Central memory CD8-positive, alpha-beta T cell (primary cell): Measurements from ENCODE around the gene FGF8.
A peak's percentile ranks its signal among the peaks of the same experiment; 100 is the strongest.

Experiments used
- ATAC-seq: fragments of 150-1000 bp; cut with Tn5 transposase; replicated peaks from 2 replicates; pipeline ENCODE4 v1.10.0; 2022; ENCODE audit warnings: mild to moderate bottlenecking, moderate FRiP score, moderate number of reproducible peaks; ENCODE audit not compliant: poor library complexity, severe bottlenecking; ENCODE audit errors: extremely low read depth
- DNase-seq, 2 donors: peaks; one replicate each; pipeline ENCODE4 v3.0.0; 2021; ENCODE audit warnings: low spot score in 2 of 2
- H3K27ac Mint-ChIP-seq: one replicate; pipeline ENCODE4 v1.8.0; 2022; ENCODE audit warnings: low read depth, mild to moderate bottlenecking, moderate library complexity, mixed read lengths
- H3K27me3 Mint-ChIP-seq: one replicate; pipeline ENCODE4 v1.8.0; 2022; ENCODE audit warnings: mixed read lengths
- H3K36me3 Mint-ChIP-seq: one replicate; pipeline ENCODE4 v1.8.0; 2022; ENCODE audit warnings: mild to moderate bottlenecking, moderate library complexity, mixed read lengths; ENCODE audit not compliant: insufficient read depth
- H3K4me1 Mint-ChIP-seq: one replicate; pipeline ENCODE4 v1.8.0; 2022; ENCODE audit warnings: mixed read lengths
- H3K4me3 Mint-ChIP-seq: one replicate; pipeline ENCODE4 v1.8.0; 2022; ENCODE audit warnings: mild to moderate bottlenecking, moderate library complexity, mixed read lengths
- H3K9me3 Mint-ChIP-seq: one replicate; pipeline ENCODE4 v1.8.0; 2022; ENCODE audit warnings: mixed read lengths

FGF8 gene, protein sequence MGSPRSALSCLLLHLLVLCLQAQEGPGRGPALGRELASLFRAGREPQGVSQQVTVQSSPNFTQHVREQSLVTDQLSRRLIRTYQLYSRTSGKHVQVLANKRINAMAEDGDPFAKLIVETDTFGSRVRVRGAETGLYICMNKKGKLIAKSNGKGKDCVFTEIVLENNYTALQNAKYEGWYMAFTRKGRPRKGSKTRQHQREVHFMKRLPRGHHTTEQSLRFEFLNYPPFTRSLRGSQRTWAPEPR

GRCh38 chr10:101775273-101776160, at the start of gene FGF8:
Gene FGF8 (minus strand): TSS chr10:101776114. CDS start chr10:101775900, 214 bp downstream.
- H3K4me3 Mint-ChIP-seq, result peak within 1 kb of the TSS; percentile 71
- peaks cover 2% of the 10 kb centered on the region for H3K36me3 Mint-ChIP-seq
- no peak for DNase-seq
- H3K4me1 Mint-ChIP-seq, result peaks cover 19% of the 10 kb centered on the region
- no peak for ATAC-seq
- H3K9me3 Mint-ChIP-seq, result no peaks in the 10 kb centered on the region
- peak within 1 kb of the TSS; percentile 55 for H3K27ac Mint-ChIP-seq
- peaks cover 77% of the 10 kb centered on the region for H3K27me3 Mint-ChIP-seq

DNA sequence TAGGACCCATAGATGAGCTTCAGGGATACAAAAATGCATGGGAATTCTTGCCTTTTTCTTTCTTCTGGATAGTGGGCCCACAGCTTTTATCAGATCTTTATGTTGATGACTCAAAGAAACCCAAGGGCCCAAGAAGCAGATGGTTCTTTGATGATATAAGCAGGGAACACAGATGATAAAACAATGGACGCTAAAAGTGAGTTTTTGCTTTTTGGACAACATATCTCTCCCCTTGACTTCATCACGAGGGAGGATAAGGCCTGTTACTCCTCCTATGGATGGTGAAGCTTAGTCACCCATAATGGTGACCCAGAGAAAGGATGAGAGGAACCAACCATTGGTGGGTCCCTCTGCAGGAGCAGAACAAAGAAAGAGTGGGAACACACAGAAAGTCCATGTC, 48.8 kb upstream of the FGF8 start:
- no peak for DNase-seq
- H3K4me3 Mint-ChIP-seq, result no peak overlapping the region
- ATAC-seq, result no peak
- no peaks in the 10 kb centered on the region for H3K9me3 Mint-ChIP-seq
- H3K4me1 Mint-ChIP-seq, result peaks cover 1% of the 10 kb centered on the region
- H3K27ac Mint-ChIP-seq, result no peak overlapping the region
- peaks cover 4% of the 10 kb centered on the region for H3K36me3 Mint-ChIP-seq
- H3K27me3 Mint-ChIP-seq, result no peaks in the 10 kb centered on the region

DNA sequence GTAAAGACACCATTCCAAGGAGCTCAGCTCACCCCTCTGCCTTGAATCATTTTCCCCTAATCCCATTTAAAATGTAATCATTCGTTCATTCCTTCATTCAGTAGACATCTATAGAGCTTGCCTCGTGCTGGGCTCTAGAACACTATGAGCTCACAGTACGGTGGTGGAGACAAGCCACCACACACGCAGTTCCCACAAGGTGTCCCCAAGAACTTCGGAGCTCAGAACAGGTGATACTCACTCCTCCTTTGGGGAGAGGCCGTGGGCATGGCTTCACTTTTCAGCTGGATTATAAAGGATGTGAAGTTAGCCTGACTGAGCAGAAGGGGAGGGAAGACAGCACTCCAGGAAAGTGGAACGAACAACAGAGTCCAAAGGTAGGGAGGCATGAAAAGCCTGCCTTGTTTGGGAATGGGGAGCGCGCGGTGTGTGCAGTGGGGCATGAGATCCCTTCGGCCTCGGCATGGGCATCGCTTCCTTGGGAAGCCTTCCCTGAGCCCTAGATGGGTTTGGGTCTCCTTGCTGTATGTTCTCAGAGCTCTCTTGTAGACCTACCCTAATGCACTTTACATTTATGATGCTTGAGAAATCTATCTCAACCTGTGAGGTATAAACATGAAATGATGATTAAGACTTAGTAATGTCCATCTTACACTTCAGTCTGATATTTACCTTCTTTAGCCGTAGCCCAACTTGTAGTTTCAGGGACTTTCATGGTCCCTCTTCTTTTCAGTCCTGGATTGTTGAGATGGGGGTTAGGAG, 43.1 kb upstream of the FGF8 start:
- Mint-ChIP-seq H3K4me1 (peaks cover 35% of the 10 kb centered on the region), H3K4me3 (peak overlapping the region; percentile 94), H3K27me3 (no peaks in the 10 kb centered on the region), H3K9me3 (no peaks in the 10 kb centered on the region), H3K27ac (peak overlapping the region; percentile 98), H3K36me3 (peaks cover 22% of the 10 kb centered on the region)
- ATAC-seq (peak; percentile 35), DNase-seq (no peak)

DNA sequence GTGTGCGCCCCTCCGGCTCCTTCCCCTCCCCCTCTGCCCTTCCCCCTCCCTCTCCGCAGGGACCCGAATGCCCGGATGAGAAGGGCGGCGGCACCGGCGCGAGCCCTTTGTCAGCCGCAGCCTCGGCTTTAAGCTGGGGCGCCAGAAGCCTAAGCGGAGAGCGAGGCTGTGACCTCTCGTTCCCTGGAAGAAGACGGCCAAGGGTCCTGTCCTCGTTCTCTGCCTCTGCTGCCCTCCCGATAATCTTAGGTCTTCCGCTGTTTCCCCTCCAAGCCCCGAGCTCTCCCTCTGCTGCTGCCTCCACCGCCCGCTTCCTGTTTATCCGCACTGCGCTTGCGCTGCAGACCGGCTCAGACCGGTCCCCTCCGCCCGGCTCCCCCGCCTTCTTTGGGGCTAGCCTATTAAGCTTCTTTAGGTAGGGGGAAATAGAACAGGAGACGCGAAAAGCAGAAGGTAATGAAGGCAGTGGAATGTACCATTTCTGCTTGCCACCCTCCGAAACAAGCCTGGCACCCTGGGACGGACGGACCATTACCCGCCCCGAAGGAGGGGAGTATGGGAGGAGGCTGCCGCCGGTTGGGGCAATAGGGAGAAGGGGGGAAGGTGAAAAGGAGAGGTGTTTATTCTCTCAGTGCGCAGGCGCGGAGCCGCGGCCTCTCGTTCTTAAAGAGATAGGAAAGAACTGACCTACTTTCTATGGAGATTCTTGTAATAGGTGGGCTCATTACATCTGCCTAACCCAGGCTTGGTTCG, 42.4 kb upstream of the FGF8 start, which contains the start of gene OGA:
TSS of gene OGA (minus strand) at position 326 of the 753 bp plus-strand sequence. CDS start 422 bp downstream, outside the sequence.
- Mint-ChIP-seq H3K9me3 (no peaks in the 10 kb centered on the region), H3K27ac (peak within 1 kb of the TSS; percentile 98), H3K36me3 (peaks cover 23% of the 10 kb centered on the region), H3K27me3 (no peaks in the 10 kb centered on the region), H3K4me1 (peaks cover 43% of the 10 kb centered on the region), H3K4me3 (peak within 1 kb of the TSS; percentile 94)
- DNase-seq (peak; percentile 88 to 98), ATAC-seq (peak; percentile 97)

DNA sequence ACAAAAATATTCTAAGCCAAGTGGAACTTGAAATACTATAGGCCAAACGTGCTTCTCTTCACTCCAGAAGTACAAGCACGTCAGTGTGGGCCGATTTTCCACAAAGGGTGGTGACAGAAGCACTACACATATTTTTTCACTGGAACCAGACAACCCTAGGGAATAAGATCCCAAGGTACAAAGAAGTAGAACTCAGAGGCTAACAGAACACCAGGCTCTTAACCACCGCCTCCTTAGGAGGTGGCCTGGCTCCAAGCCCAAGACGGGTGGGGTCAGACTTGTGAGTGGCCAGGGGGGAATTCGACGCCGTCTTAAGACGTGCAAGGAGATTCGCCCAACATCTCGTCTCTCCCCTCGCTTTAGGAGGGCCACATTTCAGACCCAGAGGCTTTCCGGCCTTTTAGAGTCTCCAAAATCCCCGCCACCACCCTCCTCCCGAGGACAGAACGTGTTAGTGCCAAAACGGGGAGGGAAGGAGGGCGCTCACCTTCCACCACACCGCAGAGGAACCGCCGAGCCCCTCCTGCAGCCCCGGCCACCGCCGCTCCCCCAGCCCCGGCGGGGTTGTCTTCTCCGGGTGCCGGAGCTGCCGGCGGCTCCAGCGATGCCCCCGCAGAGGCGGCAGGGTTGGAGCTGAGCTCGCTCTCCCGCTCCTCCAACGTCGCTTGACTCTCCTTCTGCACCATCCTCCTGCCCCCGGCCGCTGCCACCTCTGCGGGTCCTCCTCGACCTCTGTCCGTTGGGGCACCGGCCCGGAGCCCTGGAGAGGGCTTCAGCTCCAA, 41.6 kb upstream of the FGF8 start:
- Mint-ChIP-seq H3K4me3 (peak overlapping the region; percentile 94), H3K36me3 (peaks cover 28% of the 10 kb centered on the region), H3K4me1 (peaks cover 51% of the 10 kb centered on the region), H3K9me3 (no peaks in the 10 kb centered on the region), H3K27me3 (no peaks in the 10 kb centered on the region), H3K27ac (peak overlapping the region; percentile 98)
- peak in 1 of 2 donors; percentile 30 for DNase-seq
- peak; percentile 15 for ATAC-seq

DNA sequence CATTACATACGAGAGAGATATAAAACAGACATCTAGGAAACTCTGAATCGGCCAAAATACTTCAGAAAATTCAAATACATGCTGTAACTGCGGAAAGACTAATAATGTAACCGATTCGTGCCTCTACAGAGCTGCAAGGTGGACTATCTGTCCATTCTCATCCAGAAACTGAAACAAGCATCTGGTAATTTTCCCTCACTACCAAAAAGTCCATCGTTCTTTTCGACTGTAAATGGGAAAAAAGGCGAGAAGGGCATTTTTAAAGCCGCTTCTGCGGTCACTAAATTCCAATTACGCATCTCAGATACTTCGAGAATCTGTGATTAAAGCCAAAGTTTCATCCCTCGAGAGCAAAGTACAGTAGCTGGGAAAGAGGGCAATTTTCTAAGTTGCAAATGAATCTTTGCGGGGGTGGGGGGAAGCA, 41.0 kb upstream of the FGF8 start:
- Mint-ChIP-seq H3K4me1 (peaks cover 56% of the 10 kb centered on the region), H3K36me3 (peaks cover 32% of the 10 kb centered on the region)
- ATAC-seq, result no peak

GRCh38 chr10:101816376-101816775, 40.5 kb upstream of the FGF8 start:
- Mint-ChIP-seq H3K9me3 (no peaks in the 10 kb centered on the region), H3K4me1 (peaks cover 56% of the 10 kb centered on the region), H3K4me3 (peak overlapping the region; percentile 94), H3K27me3 (no peaks in the 10 kb centered on the region), H3K27ac (peak overlapping the region; percentile 98), H3K36me3 (peaks cover 34% of the 10 kb centered on the region)
- DNase-seq, result no peak
- no peak for ATAC-seq

More for the DNA sequence above, 41.0 kb upstream of the FGF8 start:
- Mint-ChIP-seq H3K4me3 (peak overlapping the region; percentile 94), H3K27ac (peak overlapping the region; percentile 98), H3K9me3 (no peaks in the 10 kb centered on the region), H3K27me3 (no peaks in the 10 kb centered on the region)
- no peak for DNase-seq

- DNase-seq (no peak), ATAC-seq (no peak)
- Mint-ChIP-seq H3K36me3 (peaks cover 47% of the 10 kb centered on the region), H3K9me3 (no peaks in the 10 kb centered on the region), H3K4me3 (peak overlapping the region; percentile 94), H3K4me1 (peaks cover 56% of the 10 kb centered on the region), H3K27ac (peak overlapping the region; percentile 98), H3K27me3 (no peaks in the 10 kb centered on the region)
Measured at GRCh38 chr10:101814466-101815071, 38.7 kb upstream of the FGF8 start.

DNA sequence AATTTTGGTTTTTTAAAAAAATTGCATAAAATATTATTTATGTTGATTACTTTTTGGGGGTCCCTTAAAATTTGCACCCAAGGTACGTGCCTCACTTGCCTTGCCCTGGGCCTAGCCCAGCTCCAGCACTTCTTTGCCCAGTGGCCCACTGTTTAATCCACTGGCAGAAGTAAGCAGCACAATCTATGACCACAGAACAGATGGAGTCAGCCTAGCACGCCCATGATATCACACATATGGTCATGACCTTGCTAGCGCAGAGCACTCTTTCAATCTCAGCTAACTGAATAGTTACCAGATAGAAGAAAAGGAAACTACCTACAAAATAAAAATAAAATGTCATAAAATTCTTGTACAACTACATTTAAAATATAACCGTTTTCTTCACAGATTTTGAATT, 36.7 kb upstream of the FGF8 start:
- H3K27ac Mint-ChIP-seq, result no peak overlapping the region
- no peaks in the 10 kb centered on the region for H3K9me3 Mint-ChIP-seq
- H3K27me3 Mint-ChIP-seq, result no peaks in the 10 kb centered on the region
- H3K4me1 Mint-ChIP-seq, result peaks cover 50% of the 10 kb centered on the region
- H3K36me3 Mint-ChIP-seq, result peaks cover 51% of the 10 kb centered on the region
- DNase-seq (no peak), ATAC-seq (no peak)
- no peak overlapping the region for H3K4me3 Mint-ChIP-seq

DNA sequence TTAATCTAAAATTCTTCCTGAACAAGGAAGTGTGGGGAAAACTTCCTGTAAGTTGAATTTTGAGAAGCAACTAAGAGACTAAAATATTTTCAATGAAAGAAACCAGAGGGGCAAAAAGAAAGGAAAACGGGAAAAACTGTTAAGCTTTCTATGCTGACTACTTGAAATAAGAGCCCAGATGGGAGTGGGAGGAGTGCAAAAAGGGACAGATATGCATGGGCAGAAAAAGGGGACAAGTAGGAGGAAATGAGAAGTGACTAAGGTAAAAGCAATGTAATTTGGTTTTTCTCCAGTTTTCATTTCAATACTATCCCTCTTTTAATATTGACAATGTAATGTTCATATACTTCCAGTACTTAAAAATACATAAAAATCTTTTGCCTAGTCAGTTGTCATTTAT, 31.2 kb upstream of the FGF8 start:
- DNase-seq (no peak), ATAC-seq (no peak)
- H3K4me1 Mint-ChIP-seq, result peaks cover 17% of the 10 kb centered on the region
- H3K4me3 Mint-ChIP-seq, result no peak overlapping the region
- H3K9me3 Mint-ChIP-seq, result no peaks in the 10 kb centered on the region
- no peaks in the 10 kb centered on the region for H3K27me3 Mint-ChIP-seq
- H3K27ac Mint-ChIP-seq, result peak overlapping the region; percentile 72
- H3K36me3 Mint-ChIP-seq, result peaks cover 88% of the 10 kb centered on the region

- Mint-ChIP-seq H3K27me3 (no peaks in the 10 kb centered on the region), H3K27ac (no peak overlapping the region), H3K36me3 (peaks cover 93% of the 10 kb centered on the region), H3K4me1 (peaks cover 33% of the 10 kb centered on the region), H3K4me3 (no peak overlapping the region), H3K9me3 (no peaks in the 10 kb centered on the region)
- ATAC-seq, result no peak
- DNase-seq, result no peak
Measured at GRCh38 chr10:101803511-101803910, 27.6 kb upstream of the FGF8 start.
